ENCODE data around the gene C22orf39.

GRCh38 chr22:19396561-19396933 lies 51.0 kb downstream of the C22orf39 start:
- TF ChIP-seq CTCF (IDR thresholded peaks at IDR 0.05), result no peak
- no peak for TF ChIP-seq POLR2AphosphoS5 (IDR thresholded peaks at IDR 0.05)
- no peak for TF ChIP-seq POLR2A (IDR thresholded peaks at IDR 0.05)
